Stimulated activated CD8-positive, alpha-beta memory T cell treated with anti-CD3 and anti-CD28 coated beads, Interleukin-7, amount 100 ng/mL, for 48 hours (primary cell): ENCODE results near the gene FBXO48.

Source experiments
- DNase-seq, 2 donors: peaks; one replicate each; pipeline ENCODE4 v3.0.0-alpha.2; 2020; ENCODE audit warnings: low read depth in 1 of 2; ENCODE audit errors: extremely low read depth in 1 of 2

Gene FBXO48

GRCh38 chr2:68414876-68415275, 52.2 kb downstream of the FBXO48 start:
- no peak for DNase-seq

- DNase-seq, result no peak
Measured at GRCh38 chr2:68414452-68414851, 52.6 kb downstream of the FBXO48 start.

- DNase-seq, result no peak
Measured at GRCh38 chr2:68413466-68413865, 53.6 kb downstream of the FBXO48 start.

GRCh38 chr2:68412127-68412819, 54.8 kb downstream of the FBXO48 start:
- no peak for DNase-seq

- DNase-seq, result no peak
Measured at GRCh38 chr2:68411397-68412126, 55.5 kb downstream of the FBXO48 start.
